Trophoblast cell (in vitro differentiated cells and primary cell): ENCODE results near the gene PREX1.

Experiments
- DNase-seq, 2 donors: peaks; one replicate each; pipeline ENCODE4 v3.0.0-alpha.2; 2016
- H2AFZ ChIP-seq: 2 replicates; pipeline ENCODE4 v1.6.1; 2013; ENCODE audit warnings: low read length, moderate library complexity, mild to moderate bottlenecking; ENCODE audit not compliant: insufficient read depth, poor library complexity
- H2AK5ac ChIP-seq: 2 replicates; pipeline ENCODE4 v1.6.1; 2013; ENCODE audit warnings: mild to moderate bottlenecking, low read length
- H2BK120ac ChIP-seq: 2 replicates; pipeline ENCODE4 v1.6.1; 2013; ENCODE audit warnings: low read length, mild to moderate bottlenecking, moderate library complexity; ENCODE audit not compliant: insufficient read depth, poor library complexity
- H2BK12ac ChIP-seq: 2 replicates; pipeline ENCODE4 v1.6.1; 2013; ENCODE audit warnings: mild to moderate bottlenecking, low read length, moderate library complexity
- H2BK5ac ChIP-seq: 2 replicates; pipeline ENCODE4 v1.6.1; 2013; ENCODE audit warnings: low read length, low read depth, moderate library complexity, mild to moderate bottlenecking; ENCODE audit not compliant: poor library complexity
- H3K14ac ChIP-seq: 2 replicates; pipeline ENCODE4 v1.6.1; 2013; ENCODE audit warnings: mild to moderate bottlenecking, low read length
- H3K18ac ChIP-seq: 2 replicates; pipeline ENCODE4 v1.6.1; 2013; ENCODE audit warnings: mild to moderate bottlenecking, low read length
- H3K23ac ChIP-seq: 2 replicates; pipeline ENCODE4 v1.6.1; 2013; ENCODE audit warnings: low read length
- H3K27ac ChIP-seq: 2 replicates; pipeline ENCODE4 v1.5.1; 2013; ENCODE audit warnings: low read depth, mild to moderate bottlenecking, inconsistent platforms, low read length, moderate library complexity
- H3K27me3 ChIP-seq: 2 replicates; pipeline ENCODE4 v1.6.1; 2013; ENCODE audit warnings: inconsistent platforms, mild to moderate bottlenecking, low read length, moderate library complexity; ENCODE audit not compliant: insufficient read depth
- H3K36me3 ChIP-seq, 2 experiments: 1 replicate in 1 of 2; 2 replicates in 1 of 2; pipeline ENCODE4 v1.6.1; 2013; ENCODE audit warnings: low read length in 2 of 2, mild to moderate bottlenecking in 2 of 2, moderate library complexity in 1 of 2; ENCODE audit not compliant: insufficient read depth in 2 of 2, control insufficient read depth in 1 of 2
- H3K4ac ChIP-seq: 2 replicates; pipeline ENCODE4 v1.6.1; 2013; ENCODE audit warnings: low read depth, mild to moderate bottlenecking, low read length, moderate library complexity
- H3K4me1 ChIP-seq, 2 experiments: 1 replicate in 1 of 2; 2 replicates in 1 of 2; pipeline ENCODE4 v1.6.1; 2013; ENCODE audit warnings: low read length in 2 of 2, mild to moderate bottlenecking in 2 of 2, moderate library complexity in 1 of 2; ENCODE audit not compliant: insufficient read depth in 2 of 2, control insufficient read depth in 1 of 2
- H3K4me2 ChIP-seq: 2 replicates; pipeline ENCODE4 v1.6.1; 2013; ENCODE audit warnings: inconsistent platforms, mild to moderate bottlenecking, low read length, moderate library complexity
- H3K4me3 ChIP-seq: 2 replicates; pipeline ENCODE4 v1.5.1; 2013; ENCODE audit warnings: mild to moderate bottlenecking, low read depth, low read length, inconsistent platforms
- H3K79me1 ChIP-seq: one replicate; pipeline ENCODE4 v1.6.1; 2013; ENCODE audit warnings: low read length
- H3K79me2 ChIP-seq: 2 replicates; pipeline ENCODE4 v1.6.1; 2013; ENCODE audit warnings: low read length, mild to moderate bottlenecking; ENCODE audit not compliant: control insufficient read depth, insufficient read depth, poor library complexity
- H3K9ac ChIP-seq: 2 replicates; pipeline ENCODE4 v1.6.1; 2013; ENCODE audit warnings: mild to moderate bottlenecking, low read length
- H3K9me3 ChIP-seq: 2 replicates; pipeline ENCODE4 v1.6.1; 2013; ENCODE audit warnings: low read depth, mild to moderate bottlenecking, control low read depth, inconsistent platforms, low read length; ENCODE audit not compliant: insufficient read depth
- H4K12ac ChIP-seq: 2 replicates; pipeline ENCODE4 v1.6.1; 2013; ENCODE audit warnings: low read depth, mild to moderate bottlenecking, low read length, moderate library complexity
- H4K8ac ChIP-seq: 2 replicates; pipeline ENCODE4 v1.6.1; 2013; ENCODE audit warnings: low read depth, mild to moderate bottlenecking, low read length, moderate library complexity
- H4K91ac ChIP-seq: one replicate; pipeline ENCODE4 v1.6.1; 2013; ENCODE audit warnings: low read depth, mild to moderate bottlenecking, low read length, moderate library complexity
- WGBS: extraction: QIAGEN DNeasy Blood & Tissue Kit; methylation state at CpG from one replicate; pipeline ENCODE4 v1.1.7; 2013; ENCODE audit warnings: missing lambda C conversion rate; ENCODE audit not compliant: insufficient read length, insufficient coverage; ENCODE audit errors: extremely low coverage; 5-methylcytosine and 5-hydroxymethylcytosine counted together

Gene PREX1

DNA sequence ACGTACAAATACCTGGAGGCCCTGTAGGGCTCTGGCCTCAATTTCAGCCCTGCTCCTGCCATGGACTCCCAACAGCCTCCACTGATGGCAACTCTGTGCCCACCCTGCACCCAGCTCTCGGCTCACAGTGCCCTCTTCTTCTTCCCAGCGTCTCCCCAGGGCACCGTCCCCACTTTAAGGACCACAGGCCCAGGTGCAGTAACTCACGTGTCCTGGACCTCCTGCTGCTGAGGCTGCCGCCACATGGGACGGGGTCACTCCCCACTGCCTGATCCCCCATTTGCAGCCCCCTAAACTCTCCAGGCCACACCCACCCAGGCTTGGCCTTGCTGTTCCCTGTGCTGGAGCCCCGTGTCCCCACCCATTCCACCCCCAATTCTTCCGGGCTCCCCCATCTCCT lies 223.4 kb downstream of the PREX1 start:
- WGBS: no CpG with 5 or more reads among the region's 9 CpGs
- Histone ChIP-seq H2BK120ac (no peak overlapping the region), H3K4me1 (peaks cover 4 to 10% of the 10 kb centered on the region in 2 experiments), H3K4ac (no peak overlapping the region), H3K14ac (no peak overlapping the region), H3K79me2 (no peaks in the 10 kb centered on the region), H3K4me2 (no peak overlapping the region), H2BK5ac (no peak overlapping the region), H2AFZ (no peak overlapping the region), H2BK12ac (no peak overlapping the region), H3K9me3 (no peaks in the 10 kb centered on the region), H3K4me3 (no peak overlapping the region), H3K27ac (no peak overlapping the region), H3K79me1 (no peaks in the 10 kb centered on the region), H2AK5ac (no peak overlapping the region), H4K8ac (no peak overlapping the region), H3K18ac (no peak overlapping the region), H3K23ac (no peak overlapping the region), H3K36me3 (no peaks in the 10 kb centered on the region), H4K12ac (no peak overlapping the region), H4K91ac (no peak overlapping the region), H3K27me3 (no peaks in the 10 kb centered on the region), H3K9ac (no peak overlapping the region)
- DNase-seq: no peak

DNA sequence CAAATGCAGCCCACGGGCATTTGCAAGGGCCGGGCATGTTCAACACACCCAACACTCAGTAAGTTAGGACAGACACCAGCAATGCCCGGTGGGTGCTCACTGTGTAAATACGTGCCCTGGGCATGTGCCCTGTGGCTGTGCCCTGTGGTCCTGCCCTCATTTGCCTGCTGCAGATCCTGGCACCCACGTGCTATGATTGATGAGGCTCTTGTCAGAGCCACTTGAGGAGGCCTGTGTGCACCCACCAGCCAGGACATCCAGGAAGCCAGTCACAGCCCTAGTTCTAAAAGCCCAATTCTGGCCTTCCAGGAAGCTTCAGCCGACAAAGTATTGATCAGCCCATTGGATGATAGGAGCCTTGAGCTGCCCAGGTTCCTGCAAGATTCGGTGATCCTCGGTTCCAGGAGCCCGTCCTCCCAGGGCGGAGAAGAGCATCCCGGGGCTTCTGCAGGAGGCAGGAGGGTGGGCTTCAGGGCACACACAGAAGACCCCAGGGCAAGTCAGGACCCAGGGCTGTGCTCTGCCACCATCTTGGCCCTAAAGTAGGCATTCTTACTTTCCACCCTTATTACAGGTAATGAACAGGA lies 223.9 kb downstream of the PREX1 start:
- Histone ChIP-seq H3K4me2 (no peak overlapping the region), H4K91ac (no peak overlapping the region), H4K8ac (no peak overlapping the region), H3K4me3 (no peak overlapping the region), H3K79me2 (no peaks in the 10 kb centered on the region), H3K23ac (no peak overlapping the region), H2AFZ (no peak overlapping the region), H3K9me3 (no peaks in the 10 kb centered on the region), H3K79me1 (no peaks in the 10 kb centered on the region), H2BK120ac (no peak overlapping the region), H3K9ac (no peak overlapping the region), H3K4ac (no peak overlapping the region), H3K27ac (no peak overlapping the region), H3K4me1 (peaks cover 5 to 7% of the 10 kb centered on the region in 2 experiments), H2BK12ac (no peak overlapping the region), H4K12ac (no peak overlapping the region), H3K27me3 (no peaks in the 10 kb centered on the region), H3K18ac (no peak overlapping the region), H2BK5ac (no peak overlapping the region), H3K14ac (no peak overlapping the region), H2AK5ac (no peak overlapping the region), H3K36me3 (no peaks in the 10 kb centered on the region)
- WGBS: no CpG with 5 or more reads among the region's 11 CpGs
- DNase-seq: no peak

DNA sequence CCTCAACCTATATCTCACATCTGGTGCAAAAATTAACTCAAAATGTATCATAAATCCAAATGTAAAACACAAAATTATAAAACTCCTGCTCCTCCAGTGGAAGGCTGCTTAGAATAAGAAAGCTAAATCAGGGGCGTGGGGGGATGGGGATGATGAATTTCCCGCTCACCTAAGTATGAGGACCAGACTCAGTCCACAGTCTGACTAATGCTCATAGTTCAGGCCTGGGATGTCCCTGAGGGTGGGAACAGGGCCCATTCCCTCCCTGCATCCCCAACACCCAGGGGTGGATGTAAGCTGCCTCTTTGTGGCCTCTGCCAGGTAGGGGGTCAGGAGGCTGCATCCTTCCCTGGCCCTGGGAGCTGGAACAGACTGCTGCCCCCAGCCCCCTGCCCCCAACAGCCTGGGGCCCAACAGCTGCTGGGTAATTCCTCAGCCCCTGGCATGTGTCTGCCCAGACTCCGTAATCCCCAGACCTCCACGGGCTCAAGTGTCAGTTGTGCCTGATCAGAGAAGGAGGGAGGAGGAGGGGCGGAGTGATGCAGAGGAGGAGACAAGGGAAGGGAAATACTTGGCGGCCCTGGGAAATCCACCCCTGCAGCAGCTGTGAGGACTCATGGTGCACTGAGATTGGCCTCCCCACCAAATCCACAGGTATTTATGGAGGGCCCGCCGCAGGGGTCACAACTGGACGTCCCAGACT lies 224.5 kb downstream of the PREX1 start:
- no peaks in the 10 kb centered on the region for H3K79me2 ChIP-seq
- no peak overlapping the region for H3K27ac ChIP-seq
- H4K91ac ChIP-seq: no peak overlapping the region
- no peak overlapping the region for H3K4me2 ChIP-seq
- no peak overlapping the region for H3K23ac ChIP-seq
- WGBS: no CpG with 5 or more reads among the region's 9 CpGs
- H3K4me3 ChIP-seq: no peak overlapping the region
- no peak overlapping the region for H4K12ac ChIP-seq
- H2BK5ac ChIP-seq: no peak overlapping the region
- H3K27me3 ChIP-seq: no peaks in the 10 kb centered on the region
- no peak overlapping the region for H4K8ac ChIP-seq
- no peak for DNase-seq
- no peaks in the 10 kb centered on the region for H3K36me3 ChIP-seq
- no peak overlapping the region for H3K18ac ChIP-seq
- H3K4me1 ChIP-seq: peaks cover 8 to 12% of the 10 kb centered on the region in 2 experiments
- H3K14ac ChIP-seq: no peak overlapping the region
- no peak overlapping the region for H3K9ac ChIP-seq
- H3K9me3 ChIP-seq: no peaks in the 10 kb centered on the region
- no peaks in the 10 kb centered on the region for H3K79me1 ChIP-seq
- no peak overlapping the region for H2AK5ac ChIP-seq
- no peak overlapping the region for H2BK12ac ChIP-seq
- no peak overlapping the region for H3K4ac ChIP-seq
- H2AFZ ChIP-seq: no peak overlapping the region
- no peak overlapping the region for H2BK120ac ChIP-seq

DNA sequence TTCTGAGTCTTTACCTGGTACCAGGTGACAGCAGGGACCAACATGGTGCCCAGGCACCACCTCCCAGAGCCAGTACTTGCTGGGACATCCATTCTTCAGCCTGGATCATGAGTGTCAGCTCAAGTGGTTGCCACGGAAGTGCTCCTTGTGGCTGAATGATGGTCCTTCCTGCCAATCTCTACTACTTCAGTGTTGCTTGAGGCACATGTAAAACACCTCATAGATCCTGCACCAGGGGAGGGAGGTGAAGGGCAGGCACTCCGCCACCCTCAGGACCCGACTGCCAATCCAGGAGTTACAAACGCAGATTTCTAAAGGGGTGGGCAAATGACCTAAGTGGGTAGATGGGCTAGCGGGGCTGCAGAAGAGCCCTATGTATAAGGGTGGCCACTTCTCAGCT lies 226.0 kb downstream of the PREX1 start:
- Histone ChIP-seq H2BK5ac (no peak overlapping the region), H4K8ac (no peak overlapping the region), H4K12ac (no peak overlapping the region), H2AK5ac (no peak overlapping the region), H3K9ac (no peak overlapping the region), H2BK12ac (no peak overlapping the region), H3K27ac (no peak overlapping the region), H3K4me2 (no peak overlapping the region), H3K79me2 (no peaks in the 10 kb centered on the region), H3K36me3 (no peaks in the 10 kb centered on the region), H3K23ac (no peak overlapping the region), H3K4me3 (no peak overlapping the region), H4K91ac (no peak overlapping the region), H3K79me1 (no peaks in the 10 kb centered on the region), H2AFZ (no peak overlapping the region), H3K18ac (no peak overlapping the region), H3K27me3 (no peaks in the 10 kb centered on the region), H3K9me3 (no peaks in the 10 kb centered on the region), H3K4ac (no peak overlapping the region), H2BK120ac (no peak overlapping the region), H3K4me1 (peaks cover 14 to 16% of the 10 kb centered on the region in 2 experiments), H3K14ac (no peak overlapping the region)
- no peak for DNase-seq
- WGBS: no CpG with 5 or more reads among the region's 5 CpGs
